GM23248 (cell line): ENCODE data around the gene URGCP.

ENCODE experiments used
- EZH2 ChIP-seq: fragments of 200-600 bp; sonication (generic); IDR thresholded peaks from 2 replicates; pipeline ENCODE4 v1.6.1; 2018; ENCODE audit warnings: antibody characterized with exemption, mild to moderate bottlenecking; ENCODE audit not compliant: insufficient read depth, poor library complexity, severe bottlenecking
- EZH2phosphoT487 ChIP-seq: fragments of 200-600 bp; sonication (generic); IDR thresholded peaks from 2 replicates; pipeline ENCODE4 v1.6.1; 2018; ENCODE audit warnings: antibody characterized with exemption, moderate library complexity, mild to moderate bottlenecking, low read depth; ENCODE audit not compliant: insufficient read depth

DNA sequence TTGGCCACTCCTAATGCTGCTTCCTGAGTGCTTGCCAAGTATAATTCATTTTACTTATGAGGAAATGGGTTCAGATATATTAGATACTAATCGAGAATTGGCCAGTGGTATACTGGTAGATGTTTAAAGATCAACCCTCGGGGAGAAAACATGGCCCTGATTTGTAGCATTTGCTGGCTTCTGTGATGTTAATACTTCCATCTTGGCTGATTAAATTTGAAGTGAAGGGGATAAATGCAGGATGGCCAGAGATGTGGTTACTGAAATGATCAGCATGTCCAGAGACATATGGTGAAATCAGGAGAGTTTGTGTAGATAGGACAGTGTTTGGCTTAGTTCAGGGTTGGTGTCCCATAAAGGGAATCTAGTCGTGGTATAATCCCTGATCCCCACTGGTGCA is 31.0 kb upstream of the URGCP start:
- no peak for TF ChIP-seq EZH2
- TF ChIP-seq EZH2phosphoT487: no peak
